A673 (cell line): ENCODE results near the gene NDN. TPM values are rescaled to one million over a fixed set of nuclear protein-coding genes. Genes with fewer than 3 reads are reported as not detected.

Source experiments
- BruUV-seq: library from RNA; stranded (reverse); fragments of 400-500 nt; replicated peaks from 2 replicates; lab custom pipeline; 2021; lab: Mats Ljungman, UMichigan
- CTCF ChIA-PET: fragments of 300-600 bp; sonication (Branson Sonifier 250); formaldehyde crosslinking; loops from one replicate; lab custom pipeline; 2022; ENCODE audit warnings: antibody characterized with exemption; lab: Charles Lee
- POLR2A ChIA-PET: fragments of 300-600 bp; sonication (Branson Sonifier 250); formaldehyde crosslinking; loops from one replicate; lab custom pipeline; 2022; ENCODE audit warnings: antibody characterized with exemption; ENCODE audit not compliant: low non-redundant PET; lab: Charles Lee
- DNase-seq: peaks from one replicate; pipeline ENCODE4 v3.0.0-alpha.2; 2015; ENCODE audit warnings: low spot score
- H3K27ac ChIP-seq: fragments of 200-600 bp; sonication (generic); 2 replicates; pipeline ENCODE4 v1.5.1; 2016; ENCODE audit warnings: mixed run types, low read depth, mild to moderate bottlenecking, mixed read lengths, antibody characterized with exemption, low read length; ENCODE audit not compliant: poor library complexity, severe bottlenecking
- H3K27me3 ChIP-seq: fragments of 200-600 bp; sonication (generic); replicated peaks from 2 replicates; pipeline ENCODE4 v1.6.1; 2017; ENCODE audit warnings: mixed run types, low read depth, mild to moderate bottlenecking, mixed read lengths, antibody characterized with exemption, low read length; ENCODE audit not compliant: insufficient read depth, poor library complexity
- H3K36me3 ChIP-seq: fragments of 200-600 bp; sonication (generic); 2 replicates; pipeline ENCODE4 v1.6.1; 2016; ENCODE audit warnings: mixed run types, mild to moderate bottlenecking, mixed read lengths, antibody characterized with exemption, low read length; ENCODE audit not compliant: insufficient read depth, poor library complexity, severe bottlenecking
- H3K4me1 ChIP-seq: fragments of 200-600 bp; sonication (generic); 2 replicates; pipeline ENCODE4 v1.6.1; 2017; ENCODE audit warnings: mixed run types, mild to moderate bottlenecking, mixed read lengths, antibody characterized with exemption, low read length; ENCODE audit not compliant: insufficient read depth, poor library complexity, severe bottlenecking
- H3K4me3 ChIP-seq: fragments of 200-600 bp; sonication (generic); 2 replicates; pipeline ENCODE4 v1.5.1; 2016; ENCODE audit warnings: low read depth, mixed run types, mild to moderate bottlenecking, mixed read lengths, low read length; ENCODE audit not compliant: poor library complexity, severe bottlenecking
- H3K9me3 ChIP-seq: fragments of 200-600 bp; sonication (generic); 2 replicates; pipeline ENCODE4 v1.6.1; 2016; ENCODE audit warnings: mixed run types, low read depth, mild to moderate bottlenecking, mixed read lengths, antibody characterized with exemption, low read length; ENCODE audit not compliant: poor library complexity, severe bottlenecking
- EZH2 ChIP-seq: fragments of 200-600 bp; sonication (generic); IDR thresholded peaks from 2 replicates; pipeline ENCODE4 v1.6.1; 2017; ENCODE audit warnings: borderline replicate concordance, low read depth, mild to moderate bottlenecking, mixed read lengths, antibody characterized with exemption, low read length; ENCODE audit not compliant: poor library complexity, severe bottlenecking
- intact Hi-C: fragments of 100-400 bp; cut with micrococcal nuclease; formaldehyde crosslinking; loops from one replicate; pipeline ENCODE4 v1.10.0; 2022; ENCODE audit not compliant: unreplicated experiment
- total RNA-seq: library from RNA; stranded (reverse); gene quantifications from 2 replicates; pipeline ENCODE4 v1.2.3, GENCODE V29; 2021
- TF ChIP-seq, protein P1 (sequence below): fragments of 300-800, 200-600 bp; sonication (generic); conservative IDR thresholded peaks from 2 replicates; pipeline ENCODE4 v1.5.1; 2017; ENCODE audit warnings: low read depth, mild to moderate bottlenecking, antibody characterized with exemption, low read length, moderate library complexity, mixed read lengths

NDN gene
- total RNA-seq, 1 experiment from 2014 or later = not detected

DNA sequence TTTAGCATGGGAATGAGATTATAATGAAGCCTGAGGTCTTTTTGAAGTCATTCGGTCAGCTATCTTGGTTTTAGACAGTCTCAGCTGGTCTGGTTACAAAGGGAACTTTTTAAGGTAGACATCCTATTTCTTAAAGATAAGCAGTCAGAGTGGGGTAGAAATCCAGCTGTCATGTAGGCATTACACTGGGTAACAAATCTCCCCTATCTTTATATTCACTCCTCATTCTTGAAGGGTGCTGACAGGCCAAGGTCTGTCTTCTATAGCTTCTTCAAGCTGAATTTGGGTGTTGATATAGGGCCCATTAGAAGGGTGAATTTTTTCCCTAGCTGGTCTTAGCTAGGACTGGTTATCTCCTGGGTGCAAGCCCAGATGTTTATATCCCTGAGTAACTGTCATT is 21.2 kb upstream of the NDN start:
- peaks cover 53% of the 10 kb centered on the region for H3K9me3 ChIP-seq
- no peak for DNase-seq
- no TSS peak for BruUV-seq

DNA sequence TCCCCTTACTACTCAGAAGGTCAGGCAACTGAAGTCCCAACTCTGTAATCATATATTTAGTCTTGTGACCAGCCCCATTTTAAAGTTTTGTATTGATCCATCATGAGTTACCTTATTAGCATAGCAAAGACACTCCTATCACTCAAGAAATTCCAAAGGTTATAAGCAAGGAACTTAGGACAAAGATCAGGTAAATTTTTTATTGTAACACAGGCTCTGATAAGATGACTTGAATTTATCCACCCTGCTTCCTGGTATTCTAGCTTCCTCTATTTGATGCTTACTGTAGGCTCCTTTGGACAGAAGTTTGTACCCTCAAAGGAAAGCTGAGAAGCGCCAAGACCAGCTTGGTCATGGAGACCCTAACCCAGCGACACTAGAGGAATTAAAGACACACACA is 8.2 kb upstream of the NDN start:
- H3K9me3 ChIP-seq = peaks cover 31% of the 10 kb centered on the region
- ChIA-PET POLR2A (no interaction called here), CTCF (no interaction called here)
- intact Hi-C loops = no loop called here
- BruUV-seq = no TSS peak
- DNase-seq = no peak
- H3K36me3 ChIP-seq = no peaks in the 10 kb centered on the region
- no peaks in the 10 kb centered on the region for H3K4me1 ChIP-seq
- no peak overlapping the region for H3K4me3 ChIP-seq
- TF ChIP-seq, protein P1, sequence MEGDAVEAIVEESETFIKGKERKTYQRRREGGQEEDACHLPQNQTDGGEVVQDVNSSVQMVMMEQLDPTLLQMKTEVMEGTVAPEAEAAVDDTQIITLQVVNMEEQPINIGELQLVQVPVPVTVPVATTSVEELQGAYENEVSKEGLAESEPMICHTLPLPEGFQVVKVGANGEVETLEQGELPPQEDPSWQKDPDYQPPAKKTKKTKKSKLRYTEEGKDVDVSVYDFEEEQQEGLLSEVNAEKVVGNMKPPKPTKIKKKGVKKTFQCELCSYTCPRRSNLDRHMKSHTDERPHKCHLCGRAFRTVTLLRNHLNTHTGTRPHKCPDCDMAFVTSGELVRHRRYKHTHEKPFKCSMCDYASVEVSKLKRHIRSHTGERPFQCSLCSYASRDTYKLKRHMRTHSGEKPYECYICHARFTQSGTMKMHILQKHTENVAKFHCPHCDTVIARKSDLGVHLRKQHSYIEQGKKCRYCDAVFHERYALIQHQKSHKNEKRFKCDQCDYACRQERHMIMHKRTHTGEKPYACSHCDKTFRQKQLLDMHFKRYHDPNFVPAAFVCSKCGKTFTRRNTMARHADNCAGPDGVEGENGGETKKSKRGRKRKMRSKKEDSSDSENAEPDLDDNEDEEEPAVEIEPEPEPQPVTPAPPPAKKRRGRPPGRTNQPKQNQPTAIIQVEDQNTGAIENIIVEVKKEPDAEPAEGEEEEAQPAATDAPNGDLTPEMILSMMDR = no peak
- no peak for TF ChIP-seq EZH2
- H3K27me3 ChIP-seq = no peaks in the 10 kb centered on the region
- H3K27ac ChIP-seq = no peak overlapping the region

More for the DNA sequence above, 21.2 kb upstream of the NDN start:
- Histone ChIP-seq H3K4me1 (no peaks in the 10 kb centered on the region), H3K27me3 (no peaks in the 10 kb centered on the region), H3K36me3 (no peaks in the 10 kb centered on the region), H3K4me3 (no peak overlapping the region), H3K27ac (no peak overlapping the region)
- TF ChIP-seq, protein P1 = no peak
- TF ChIP-seq EZH2 = no peak
- POLR2A ChIA-PET = no interaction called here
- intact Hi-C loops = no loop called here
- CTCF ChIA-PET = no interaction called here

DNA sequence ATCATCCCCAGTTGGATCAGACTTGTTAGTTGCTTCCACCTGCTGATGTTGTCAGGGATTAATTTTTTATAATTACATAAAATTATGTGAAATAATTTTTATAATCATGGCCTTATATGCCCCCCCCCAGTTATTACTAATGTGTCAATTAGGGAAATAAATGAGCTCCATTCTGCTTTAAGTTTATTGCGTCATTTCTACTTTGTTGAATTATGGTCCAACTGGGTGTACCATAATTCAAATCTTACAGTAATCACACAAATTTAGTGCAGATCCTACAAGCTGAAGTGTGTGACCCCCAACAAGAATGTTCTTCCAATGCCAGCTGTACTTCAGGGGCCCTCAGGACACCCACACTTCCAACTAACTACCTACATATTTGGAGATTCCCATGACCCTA is 7.5 kb upstream of the NDN start:
- BruUV-seq = no TSS peak
- no peaks in the 10 kb centered on the region for H3K36me3 ChIP-seq

More for the DNA sequence above, 7.5 kb upstream of the NDN start:
- ChIA-PET POLR2A (no interaction called here), CTCF (no interaction called here)
- H3K4me1 ChIP-seq = no peaks in the 10 kb centered on the region
- no peak for DNase-seq
- H3K9me3 ChIP-seq = peaks cover 37% of the 10 kb centered on the region
- intact Hi-C loops = no loop called here
- H3K4me3 ChIP-seq = no peak overlapping the region
- TF ChIP-seq, protein P1 = no peak
- TF ChIP-seq EZH2 = no peak
- H3K27ac ChIP-seq = no peak overlapping the region
- no peaks in the 10 kb centered on the region for H3K27me3 ChIP-seq
